ENCODE results near the gene SEPSECS.

Gene SEPSECS

DNA sequence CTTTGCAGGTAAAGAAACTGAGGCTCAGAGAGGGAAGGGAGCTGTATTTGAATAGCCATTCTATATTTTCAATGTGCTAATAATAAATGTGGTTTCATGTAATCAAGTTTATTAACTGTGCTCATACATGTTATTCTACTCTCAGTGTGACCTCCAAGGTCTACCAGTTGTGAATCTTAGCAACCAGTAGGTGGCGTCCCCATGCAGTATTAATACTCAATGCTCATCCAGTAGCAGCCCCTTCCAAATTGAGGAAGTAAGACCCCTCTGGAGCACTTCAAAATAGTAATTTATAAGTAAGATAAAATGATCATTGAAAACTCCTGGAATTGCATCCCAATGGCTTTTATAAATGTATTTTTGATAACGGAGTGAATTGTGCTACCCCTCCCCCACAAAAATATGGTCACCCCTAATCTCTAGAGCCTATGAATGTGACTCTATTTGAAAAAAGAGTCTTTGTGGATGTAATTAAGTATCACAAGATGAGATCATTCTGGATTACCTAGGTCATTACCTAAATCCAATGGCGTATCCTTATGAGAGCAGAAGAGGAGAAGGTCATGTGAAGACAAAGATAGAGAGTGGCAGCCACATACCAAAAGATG is 20.4 kb upstream of the SEPSECS start:
- Histone ChIP-seq H3K4me2 (ENCODE audit: insufficient read depth, low read length) (no peak overlapping the region), H3K27me3 (ENCODE audit: insufficient read depth, low read length, poor library complexity) (no peaks in the 10 kb centered on the region), H3K79me2 (ENCODE audit: insufficient read depth, low read length) (0 out of 2 replicates have a peak, but pooled peaks cover 3% of the 10 kb centered on the region), H3K4me1 (ENCODE audit: insufficient read depth, low read length) (no peaks in the 10 kb centered on the region), H3K9me3 (ENCODE audit: insufficient read depth, low read length, severe bottlenecking) (no peaks in the 10 kb centered on the region), H3K27ac (ENCODE audit: low read length) (no peak overlapping the region), H3K9ac (ENCODE audit: low read depth, low read length) (no peak overlapping the region), H3K36me3 (ENCODE audit: insufficient read depth, low read length) (no peaks in the 10 kb centered on the region; the same call in 1 of the 2 replicates), H2AFZ (ENCODE audit: low read depth, low read length) (no peak overlapping the region), H4K20me1 (ENCODE audit: insufficient read depth, low read length) (peaks cover 5% of the 10 kb centered on the region; the same call in 1 of the 2 replicates), H3K4me3 (ENCODE audit: low read depth in 1 of 2, low read length in 2 of 2) (no peak overlapping the region)
- ATAC-seq (ENCODE audit: insufficient read depth, low read depth) (peak; percentile 72), DNase-seq (peak; percentile 24)
- TF ChIP-seq, protein P1, sequence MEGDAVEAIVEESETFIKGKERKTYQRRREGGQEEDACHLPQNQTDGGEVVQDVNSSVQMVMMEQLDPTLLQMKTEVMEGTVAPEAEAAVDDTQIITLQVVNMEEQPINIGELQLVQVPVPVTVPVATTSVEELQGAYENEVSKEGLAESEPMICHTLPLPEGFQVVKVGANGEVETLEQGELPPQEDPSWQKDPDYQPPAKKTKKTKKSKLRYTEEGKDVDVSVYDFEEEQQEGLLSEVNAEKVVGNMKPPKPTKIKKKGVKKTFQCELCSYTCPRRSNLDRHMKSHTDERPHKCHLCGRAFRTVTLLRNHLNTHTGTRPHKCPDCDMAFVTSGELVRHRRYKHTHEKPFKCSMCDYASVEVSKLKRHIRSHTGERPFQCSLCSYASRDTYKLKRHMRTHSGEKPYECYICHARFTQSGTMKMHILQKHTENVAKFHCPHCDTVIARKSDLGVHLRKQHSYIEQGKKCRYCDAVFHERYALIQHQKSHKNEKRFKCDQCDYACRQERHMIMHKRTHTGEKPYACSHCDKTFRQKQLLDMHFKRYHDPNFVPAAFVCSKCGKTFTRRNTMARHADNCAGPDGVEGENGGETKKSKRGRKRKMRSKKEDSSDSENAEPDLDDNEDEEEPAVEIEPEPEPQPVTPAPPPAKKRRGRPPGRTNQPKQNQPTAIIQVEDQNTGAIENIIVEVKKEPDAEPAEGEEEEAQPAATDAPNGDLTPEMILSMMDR (IDR thresholded peaks at IDR 0.05; ENCODE audit: borderline replicate concordance, extremely low read depth, low read length, poor library complexity, severe bottlenecking): peak; percentile 60
- TF ChIP-seq EZH2 (IDR thresholded peaks at IDR 0.05; ENCODE audit: borderline replicate concordance, low read depth, low read length, severe bottlenecking): no peak

DNA sequence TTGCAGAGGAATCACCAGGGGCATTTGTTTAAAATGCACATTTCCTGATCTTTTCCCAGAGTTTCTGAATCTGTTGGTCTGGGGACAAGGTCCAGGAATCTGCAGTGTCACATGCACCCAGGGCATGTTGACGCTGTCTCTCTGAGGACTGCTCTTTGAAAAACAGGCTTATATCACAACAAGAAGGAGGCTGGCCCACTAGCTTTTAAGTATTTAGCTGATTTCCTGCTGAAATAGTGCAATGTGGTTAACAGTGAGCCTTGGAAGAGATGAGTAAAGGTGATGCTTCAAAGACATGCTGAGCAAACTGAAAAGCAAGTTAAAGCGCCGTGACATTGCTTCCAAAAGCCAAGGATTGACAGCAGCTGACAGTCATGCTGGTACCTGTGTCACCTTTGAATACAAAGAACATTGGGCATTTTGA is 18.6 kb upstream of the SEPSECS start:
- no peak overlapping the region for H3K4me2 ChIP-seq (ENCODE audit: insufficient read depth, low read length)
- no peak overlapping the region for H3K27ac ChIP-seq (ENCODE audit: low read length)
- H2AFZ ChIP-seq (ENCODE audit: low read depth, low read length): no peak overlapping the region
- H3K4me3 ChIP-seq (ENCODE audit: low read depth in 1 of 2, low read length in 2 of 2): no peak overlapping the region
- H3K36me3 ChIP-seq (ENCODE audit: insufficient read depth, low read length): peaks cover 6% of the 10 kb centered on the region
- ATAC-seq (ENCODE audit: insufficient read depth, low read depth) (peak; percentile 70; the same call in 2 of the 3 replicates), DNase-seq (no peak)
- TF ChIP-seq, protein P1 (IDR thresholded peaks at IDR 0.05; ENCODE audit: borderline replicate concordance, extremely low read depth, low read length, poor library complexity, severe bottlenecking): no peak
- no peak for TF ChIP-seq EZH2 (IDR thresholded peaks at IDR 0.05; ENCODE audit: borderline replicate concordance, low read depth, low read length, severe bottlenecking)
- 0 out of 2 replicates have a peak, but pooled peaks cover 3% of the 10 kb centered on the region for H3K79me2 ChIP-seq (ENCODE audit: insufficient read depth, low read length)
- no peaks in the 10 kb centered on the region for H3K4me1 ChIP-seq (ENCODE audit: insufficient read depth, low read length)
- no peaks in the 10 kb centered on the region for H3K9me3 ChIP-seq (ENCODE audit: insufficient read depth, low read length, severe bottlenecking)
- no peaks in the 10 kb centered on the region for H3K27me3 ChIP-seq (ENCODE audit: insufficient read depth, low read length, poor library complexity)
- H4K20me1 ChIP-seq (ENCODE audit: insufficient read depth, low read length): peaks cover 5% of the 10 kb centered on the region; the same call in 1 of the 2 replicates
- H3K9ac ChIP-seq (ENCODE audit: low read depth, low read length): no peak overlapping the region

DNA sequence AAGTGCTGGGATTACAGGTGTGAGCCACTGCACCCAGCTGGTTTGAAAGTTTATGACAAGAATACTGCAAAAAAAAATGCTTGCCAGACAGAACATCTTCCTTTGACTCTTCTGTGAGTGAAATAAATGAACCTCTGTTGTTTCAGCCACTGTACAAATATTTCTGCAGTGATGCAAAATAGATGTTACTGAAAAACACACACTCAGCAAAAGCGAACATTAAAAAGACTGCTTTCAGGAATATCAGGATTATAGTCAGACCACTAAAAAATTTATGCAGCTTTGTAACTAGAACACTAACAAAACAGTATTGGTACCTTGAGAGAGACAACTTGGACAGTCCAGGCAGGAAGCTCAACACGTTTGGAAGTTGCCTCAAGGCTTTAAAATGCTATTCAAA is 16.9 kb upstream of the SEPSECS start:
- no peaks in the 10 kb centered on the region for H3K4me1 ChIP-seq (ENCODE audit: insufficient read depth, low read length)
- no peaks in the 10 kb centered on the region for H3K27me3 ChIP-seq (ENCODE audit: insufficient read depth, low read length, poor library complexity)
- ATAC-seq (ENCODE audit: insufficient read depth, low read depth) (no peak), DNase-seq (no peak)
- H3K36me3 ChIP-seq (ENCODE audit: insufficient read depth, low read length): peaks cover 6% of the 10 kb centered on the region
- no peak overlapping the region for H2AFZ ChIP-seq (ENCODE audit: low read depth, low read length)
- no peak for TF ChIP-seq EZH2 (IDR thresholded peaks at IDR 0.05; ENCODE audit: borderline replicate concordance, low read depth, low read length, severe bottlenecking)
- TF ChIP-seq, protein P1 (IDR thresholded peaks at IDR 0.05; ENCODE audit: borderline replicate concordance, extremely low read depth, low read length, poor library complexity, severe bottlenecking): no peak
- H3K9ac ChIP-seq (ENCODE audit: low read depth, low read length): no peak overlapping the region
- no peak overlapping the region for H3K4me3 ChIP-seq (ENCODE audit: low read depth in 1 of 2, low read length in 2 of 2)
- H3K79me2 ChIP-seq (ENCODE audit: insufficient read depth, low read length): 0 out of 2 replicates have a peak, but pooled peaks cover 3% of the 10 kb centered on the region
- H3K9me3 ChIP-seq (ENCODE audit: insufficient read depth, low read length, severe bottlenecking): no peaks in the 10 kb centered on the region
- H3K27ac ChIP-seq (ENCODE audit: low read length): no peak overlapping the region
- peaks cover 5% of the 10 kb centered on the region; the same call in 1 of the 2 replicates for H4K20me1 ChIP-seq (ENCODE audit: insufficient read depth, low read length)
- no peak overlapping the region for H3K4me2 ChIP-seq (ENCODE audit: insufficient read depth, low read length)

Data from DND-41 (cell line).